ENCODE data around the gene WDR86. TPM values are rescaled to one million over a fixed set of nuclear protein-coding genes. Genes with fewer than 3 reads are reported as not detected.

WDR86 gene
- polyA plus RNA-seq, 3 donors = 1.3 to 20.0 (median 13.6) TPM

GRCh38 chr7:151387161-151388006, 22.5 kb downstream of the WDR86 start:
- no peak overlapping the region for H3K27ac ChIP-seq (ENCODE audit: low read depth, low read length)
- WGBS, 3 donors = 84 to 90% (median 89%) methylated on average over 24 of the region's 24 CpGs

GRCh38 chr7:151386301-151387160, 23.3 kb downstream of the WDR86 start:
- H3K27ac ChIP-seq (ENCODE audit: low read depth, low read length) = no peak overlapping the region

GRCh38 chr7:151385626-151386300, 24.1 kb downstream of the WDR86 start:
- H3K27ac ChIP-seq (ENCODE audit: low read depth, low read length) = no peak overlapping the region
- 78 to 90% (median 79%) methylated on average over 25 to 26 of the region's 26 CpGs for WGBS, 3 donors

More at GRCh38 chr7:151386301-151387160, 23.3 kb downstream of the WDR86 start:
- 53 to 59% (median 57%) methylated on average over 16 of the region's 16 CpGs for WGBS, 3 donors

GRCh38 chr7:151384776-151385625, 24.8 kb downstream of the WDR86 start:
- WGBS, 3 donors = 84 to 87% (median 85%) methylated on average over 26 of the region's 26 CpGs
- H3K27ac ChIP-seq (ENCODE audit: low read depth, low read length) = no peak overlapping the region

GRCh38 chr7:151384352-151384697, 25.5 kb downstream of the WDR86 start:
- WGBS, 3 donors = 81 to 96% (median 82%) methylated on average over 6 of the region's 6 CpGs
- H3K27ac ChIP-seq (ENCODE audit: low read depth, low read length) = no peak overlapping the region

- 77 to 87% (median 83%) methylated on average over 15 of the region's 15 CpGs for WGBS, 3 donors
- H3K27ac ChIP-seq (ENCODE audit: low read depth, low read length) = no peak overlapping the region
These were observed 26.0 kb downstream of the WDR86 start for GRCh38 chr7:151383638-151384351.

GRCh38 chr7:151382079-151382885, 27.6 kb downstream of the WDR86 start:
- 21 to 43% (median 32%) methylated on average over 36 to 37 of the region's 37 CpGs for WGBS, 3 donors
- no peak overlapping the region for H3K27ac ChIP-seq (ENCODE audit: low read depth, low read length)

GRCh38 chr7:151381348-151382078, 28.3 kb downstream of the WDR86 start:
- H3K27ac ChIP-seq (ENCODE audit: low read depth, low read length) = no peak overlapping the region

GRCh38 chr7:151381098-151381347, 28.8 kb downstream of the WDR86 start:
- H3K27ac ChIP-seq (ENCODE audit: low read depth, low read length) = no peak overlapping the region
- 23 to 46% (median 44%) methylated on average over 6 to 7 of the region's 7 CpGs for WGBS, 3 donors

More at GRCh38 chr7:151381348-151382078, 28.3 kb downstream of the WDR86 start:
- 11 to 32% (median 16%) methylated on average over 67 to 83 of the region's 83 CpGs for WGBS, 3 donors

GRCh38 chr7:151380199-151381097, 29.4 kb downstream of the WDR86 start:
- WGBS, 3 donors = 79 to 86% (median 81%) methylated on average over 32 of the region's 32 CpGs
- no peak overlapping the region for H3K27ac ChIP-seq (ENCODE audit: low read depth, low read length)

- no peak overlapping the region for H3K27ac ChIP-seq (ENCODE audit: low read depth, low read length)
- 90 to 96% (median 92%) methylated on average over 24 to 25 of the region's 25 CpGs for WGBS, 3 donors
These were observed 30.2 kb downstream of the WDR86 start for GRCh38 chr7:151379534-151380198.

GRCh38 chr7:151379193-151379520, 30.7 kb downstream of the WDR86 start:
- H3K27ac ChIP-seq (ENCODE audit: low read depth, low read length) = no peak overlapping the region
- WGBS, 3 donors = 80 to 93% (median 92%) methylated on average over 6 of the region's 6 CpGs

GRCh38 chr7:151378496-151379192, 31.2 kb downstream of the WDR86 start:
- no peak overlapping the region for H3K27ac ChIP-seq (ENCODE audit: low read depth, low read length)
- 80 to 87% (median 83%) methylated on average over 17 of the region's 17 CpGs for WGBS, 3 donors

- no peak overlapping the region for H3K27ac ChIP-seq (ENCODE audit: low read depth, low read length)
- WGBS, 3 donors = 89 to 91% (median 90%) methylated on average over 9 of the region's 9 CpGs
These were observed 31.8 kb downstream of the WDR86 start for GRCh38 chr7:151378011-151378410.
